HepG2 (cell line): ENCODE results near the gene NUB1.

Experiments used
- FOXK2 ChIP-seq: fragments of 450-650 bp; IDR thresholded peaks from 2 replicates; pipeline ENCODE4 v1.6.1; 2016
- ZNF24 ChIP-seq: fragments of 450-650 bp; IDR thresholded peaks from 2 replicates; pipeline ENCODE4 v1.6.1; 2017; ENCODE audit warnings: antibody characterized with exemption, mild to moderate bottlenecking

DNA sequence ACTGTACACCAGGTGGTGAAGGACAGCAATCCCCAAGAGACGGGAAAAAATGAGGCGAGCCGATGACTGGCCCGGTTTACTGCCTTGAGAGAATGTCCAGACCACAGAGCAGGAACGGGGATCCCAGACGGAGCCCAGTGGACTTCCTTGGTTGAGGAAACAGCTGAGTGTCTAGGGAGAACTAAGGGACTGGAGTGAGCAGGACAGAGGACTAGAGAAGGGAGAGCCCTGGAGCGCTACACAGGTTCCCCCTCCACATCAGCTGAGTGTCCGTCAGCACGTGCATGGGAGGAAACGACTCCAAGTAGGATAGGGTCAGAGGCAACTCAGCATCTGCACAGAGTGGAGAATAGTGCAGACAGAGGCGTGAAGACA, 75.3 kb downstream of the NUB1 start:
- TF ChIP-seq FOXK2 = no peak
- no peak for TF ChIP-seq ZNF24
